HG02943 (cell line): Measurements from ENCODE around the gene NR4A1.
A peak's percentile ranks its signal among the peaks of the same experiment; 100 is the strongest.

ENCODE experiments used
- ATAC-seq: cut with Tn5 transposase; IDR thresholded peaks from one replicate; pipeline ENCODE4 v1.9.1; 2021; ENCODE audit warnings: mild to moderate bottlenecking, low read depth, moderate library complexity; ENCODE audit not compliant: unreplicated experiment

The NR4A1 gene

DNA sequence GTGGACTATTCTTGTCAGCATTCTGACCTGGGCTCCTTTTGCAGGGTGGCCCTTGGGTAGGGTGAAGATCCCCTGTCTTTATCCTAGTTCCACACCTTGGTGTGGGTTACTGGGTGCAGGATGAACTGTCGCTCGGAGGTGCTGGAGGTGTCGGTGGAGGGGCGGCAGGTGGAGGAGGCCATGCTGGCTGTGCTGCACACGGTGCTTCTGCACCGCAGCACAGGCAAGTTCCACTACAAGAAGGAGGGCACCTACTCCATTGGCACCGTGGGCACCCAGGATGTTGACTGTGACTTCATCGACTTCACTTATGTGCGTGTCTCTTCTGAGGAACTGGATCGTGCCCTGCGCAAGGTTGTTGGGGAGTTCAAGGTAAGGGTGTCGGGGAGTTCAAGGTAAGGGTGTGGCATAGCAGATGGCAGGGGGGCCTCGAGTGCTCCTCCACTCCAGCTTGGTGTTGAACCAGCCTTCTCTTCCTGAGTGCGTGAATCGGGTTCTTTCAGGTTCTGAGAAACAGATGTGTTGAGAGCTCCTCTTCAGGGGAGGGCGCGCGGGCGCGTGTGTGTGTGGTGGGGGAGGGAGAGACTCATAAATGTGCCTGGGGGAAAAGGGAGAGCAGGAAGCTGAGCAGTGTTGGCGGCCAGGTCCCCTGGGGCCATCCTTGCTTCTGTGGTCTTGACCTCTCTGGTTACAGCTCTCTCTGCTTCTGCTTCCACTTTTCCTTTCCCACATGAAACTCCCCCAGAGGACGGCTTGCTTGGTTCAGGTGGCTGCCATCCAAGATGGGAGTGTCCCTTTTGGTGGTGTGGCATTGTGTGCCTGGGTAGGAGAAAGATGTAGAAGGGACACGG is 22.5 kb downstream of the NR4A1 start:
- ATAC-seq: no peak

DNA sequence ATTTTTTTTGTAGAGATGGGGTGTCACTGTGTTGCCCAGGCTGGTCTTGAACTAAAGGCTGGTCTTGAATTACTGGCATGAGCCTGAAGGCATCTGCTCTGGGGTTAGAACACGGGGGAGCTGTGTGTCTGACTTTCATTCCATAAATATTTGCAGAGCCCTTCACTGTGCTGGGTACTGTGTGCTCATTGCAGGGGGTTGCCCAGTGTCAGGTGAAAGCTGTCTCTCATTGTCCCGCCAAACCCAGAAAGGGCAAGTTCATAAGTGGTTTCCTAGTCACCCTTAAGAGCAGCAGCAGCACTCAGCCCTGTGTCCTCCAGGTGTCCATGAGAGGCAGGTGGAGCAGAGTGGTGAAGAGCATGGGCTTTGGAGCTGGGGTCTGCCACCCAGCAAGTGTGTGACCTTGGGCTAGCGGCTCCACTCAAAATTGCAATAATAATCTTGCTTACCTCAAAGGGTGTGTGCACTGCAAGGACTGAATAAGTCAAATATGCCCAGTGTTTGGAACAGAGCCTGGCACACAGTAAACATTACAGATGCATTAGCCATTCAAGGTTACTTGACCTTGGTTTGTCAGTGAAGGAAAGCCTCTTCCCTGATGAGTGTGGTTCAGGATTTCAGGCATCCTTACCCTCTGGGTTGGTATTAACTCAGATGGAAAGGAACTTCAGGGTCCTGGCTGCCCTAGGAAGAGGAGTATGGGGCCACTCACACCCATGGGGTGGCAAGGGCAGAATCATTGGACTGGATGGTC is 23.9 kb downstream of the NR4A1 start:
- ATAC-seq: no peak

DNA sequence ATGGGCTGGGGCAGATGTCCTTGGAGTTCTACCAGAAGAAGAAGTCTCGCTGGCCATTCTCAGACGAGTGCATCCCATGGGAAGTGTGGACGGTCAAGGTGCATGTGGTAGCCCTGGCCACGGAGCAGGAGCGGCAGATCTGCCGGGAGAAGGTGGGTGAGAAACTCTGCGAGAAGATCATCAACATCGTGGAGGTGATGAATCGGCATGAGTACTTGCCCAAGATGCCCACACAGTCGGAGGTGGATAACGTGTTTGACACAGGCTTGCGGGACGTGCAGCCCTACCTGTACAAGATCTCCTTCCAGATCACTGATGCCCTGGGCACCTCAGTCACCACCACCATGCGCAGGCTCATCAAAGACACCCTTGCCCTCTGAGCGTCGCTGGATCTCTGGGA is 25.6 kb downstream of the NR4A1 start:
- no peak for ATAC-seq

DNA sequence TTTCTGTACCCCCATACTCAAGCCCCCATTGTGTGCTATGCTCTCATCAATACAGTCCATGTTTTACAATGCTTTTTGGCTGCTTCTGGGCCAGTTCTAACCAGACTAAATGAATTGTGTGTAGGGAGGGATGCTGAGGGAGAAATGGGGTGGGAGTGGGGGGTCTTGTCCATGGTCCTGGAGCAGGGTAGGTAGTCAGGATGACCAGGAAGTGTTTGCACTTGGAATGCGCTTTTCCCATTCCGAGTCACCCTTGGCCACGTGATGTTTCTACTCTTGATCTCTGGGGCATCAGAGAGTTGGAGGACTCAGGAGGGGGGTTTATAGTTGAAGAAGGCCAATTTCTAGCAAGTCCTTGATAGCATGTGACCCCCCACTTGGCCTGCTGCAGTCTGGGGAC is 27.0 kb downstream of the NR4A1 start:
- no peak for ATAC-seq

DNA sequence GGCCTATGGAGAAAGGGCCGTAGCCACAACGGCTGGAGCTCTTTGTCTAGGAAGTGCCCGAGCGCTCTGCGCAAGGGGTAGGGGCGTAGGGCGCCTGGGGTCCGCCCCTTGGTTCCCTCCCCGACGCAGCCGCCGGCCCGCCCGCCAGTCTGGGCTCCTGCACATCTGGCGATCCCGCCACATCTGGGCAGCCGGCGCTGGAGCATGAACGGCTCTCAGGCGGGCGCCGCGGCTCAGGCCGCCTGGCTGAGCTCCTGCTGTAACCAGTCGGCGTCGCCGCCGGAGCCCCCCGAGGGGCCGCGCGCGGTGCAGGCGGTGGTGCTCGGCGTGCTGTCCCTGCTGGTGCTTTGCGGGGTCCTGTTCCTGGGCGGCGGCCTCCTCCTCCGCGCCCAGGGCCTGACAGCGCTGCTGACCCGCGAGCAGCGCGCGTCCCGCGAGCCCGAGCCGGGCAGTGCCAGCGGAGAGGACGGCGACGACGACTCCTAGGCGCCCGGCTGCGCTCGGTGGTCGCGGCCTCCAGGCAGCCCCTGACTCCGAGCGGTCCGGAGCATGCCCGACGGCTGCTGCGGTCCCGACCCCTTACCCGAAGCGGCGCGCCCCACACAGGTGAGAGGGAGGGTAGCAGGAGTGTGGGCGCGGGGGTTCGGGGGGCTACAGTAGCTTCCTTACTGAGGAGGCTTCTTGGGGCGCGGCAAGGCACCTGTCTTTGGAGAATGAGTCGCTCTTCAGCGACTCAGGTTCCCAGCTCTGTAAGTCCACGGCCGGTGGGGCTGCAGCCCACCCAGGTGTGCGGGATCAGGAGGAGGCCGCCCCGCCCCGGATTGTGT is 28.5 kb downstream of the NR4A1 start, which contains the start of gene SMIM41:
SMIM41 (plus strand) TSS at position 129 of the 827 bp plus-strand sequence; CDS start at position 205, 76 bp downstream.
- ATAC-seq: no peak

DNA sequence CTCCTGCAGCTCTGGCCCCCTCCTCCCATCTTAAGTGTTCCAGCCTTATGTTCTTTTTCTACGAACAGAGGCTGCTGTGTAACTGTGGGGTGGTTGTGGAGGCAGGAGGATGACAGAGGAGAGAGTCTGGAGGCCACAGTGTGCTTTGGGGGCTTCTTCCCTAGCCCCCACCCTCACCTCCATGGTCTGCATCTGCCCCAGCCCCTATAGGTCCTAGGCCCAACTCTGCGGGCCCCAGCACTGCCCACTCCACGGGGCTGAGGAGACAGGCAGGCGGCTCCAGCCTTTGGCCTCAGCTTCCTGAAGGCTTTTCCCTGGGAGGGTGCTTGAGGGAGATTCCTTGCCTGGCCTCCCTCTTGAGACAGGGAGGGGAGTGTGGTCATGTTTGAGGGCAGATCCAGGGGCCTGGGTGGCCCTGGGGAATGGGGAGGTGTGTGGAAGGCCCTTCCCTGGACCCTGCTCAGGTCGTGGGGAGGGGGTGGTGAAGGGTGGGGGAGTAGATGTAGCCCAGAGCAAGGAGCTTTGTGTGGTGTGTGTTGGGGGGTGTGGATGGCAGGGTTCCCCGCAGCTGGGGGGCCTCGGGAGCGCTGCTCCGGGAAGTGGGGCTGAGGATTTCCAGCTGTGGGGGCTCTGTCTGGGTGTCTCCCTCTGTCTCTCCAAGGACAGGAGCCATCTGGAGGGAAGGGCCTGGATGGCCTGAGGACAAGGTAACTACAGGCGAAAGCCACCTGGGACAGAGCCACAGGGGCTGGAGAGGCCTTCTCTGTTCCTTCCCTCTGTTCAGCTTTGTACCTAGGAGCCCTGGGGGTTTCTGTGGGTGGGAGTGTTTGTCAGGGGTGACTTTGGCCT is 29.4 kb downstream of the NR4A1 start:
- no peak for ATAC-seq

DNA sequence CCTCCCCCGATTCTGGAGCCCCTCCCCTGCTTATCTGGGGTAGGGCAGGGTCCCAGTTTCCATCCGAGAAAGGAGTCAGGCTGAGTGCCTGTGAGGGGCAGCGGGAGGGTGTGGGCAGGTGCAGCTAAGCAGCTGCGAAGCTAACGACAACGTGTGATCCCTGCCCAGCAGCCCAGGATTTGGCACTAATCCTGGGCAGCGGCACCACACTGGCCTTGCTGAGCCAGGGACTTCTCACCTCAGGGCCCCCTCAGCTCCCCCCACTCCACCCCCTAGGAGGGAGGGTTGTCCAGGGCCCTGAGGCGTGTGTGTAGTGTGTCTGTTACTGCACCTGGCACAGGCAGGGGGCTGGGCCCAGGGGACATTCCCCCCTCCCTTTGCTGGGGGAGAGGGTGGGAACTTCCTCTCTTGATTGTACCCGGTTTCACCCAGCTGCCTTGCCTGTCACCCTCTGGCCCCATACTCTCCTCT is 30.1 kb downstream of the NR4A1 start:
- ATAC-seq: no peak

DNA sequence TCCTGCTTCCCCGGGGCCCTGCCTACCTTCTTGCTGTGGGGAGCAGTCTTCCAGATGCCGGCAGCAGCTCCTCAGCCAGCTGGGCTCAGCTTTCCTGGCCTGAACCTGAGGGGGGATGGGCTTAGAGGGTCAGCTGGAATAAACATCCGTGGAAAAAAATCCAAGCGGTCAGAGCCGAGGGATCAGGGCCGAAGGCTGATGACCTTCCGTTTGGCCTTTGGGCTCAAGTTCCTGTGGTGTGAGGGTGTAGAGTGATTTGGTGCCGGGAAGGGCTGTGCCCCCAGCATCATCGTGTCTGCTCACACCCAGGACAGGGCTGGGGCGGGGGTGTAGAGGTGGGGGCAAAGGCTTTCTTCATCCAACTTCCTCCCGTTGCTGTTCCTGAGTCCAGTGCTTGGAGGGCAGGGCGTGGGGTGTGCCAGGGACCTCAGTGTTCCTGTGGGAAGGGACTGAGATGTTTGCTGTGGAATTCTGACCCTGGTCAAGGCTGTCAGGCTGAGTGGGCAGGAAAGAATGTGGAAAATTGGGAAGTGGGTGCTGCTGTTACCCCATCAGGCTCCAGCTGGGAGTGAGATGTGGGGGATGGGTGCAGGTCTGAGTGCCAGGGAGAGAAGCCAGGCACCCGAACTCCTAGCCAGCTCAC is 30.9 kb downstream of the NR4A1 start:
- no peak for ATAC-seq

DNA sequence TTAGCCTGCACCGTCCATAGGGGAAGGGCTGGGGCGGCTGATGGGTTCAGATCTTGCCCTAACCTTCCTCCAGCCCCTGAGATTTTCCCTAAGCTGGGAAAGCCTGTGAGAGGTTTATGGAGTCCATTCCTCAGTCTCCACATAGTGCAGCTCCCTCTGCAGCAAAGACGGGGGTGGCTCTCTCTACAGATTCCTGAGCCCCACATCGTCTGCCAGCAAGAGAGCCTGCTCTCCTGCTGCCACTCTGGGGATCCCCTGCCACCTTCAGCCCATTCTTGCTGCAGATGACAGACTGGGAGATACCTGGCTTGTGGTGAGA is 31.4 kb downstream of the NR4A1 start:
- ATAC-seq: no peak

DNA sequence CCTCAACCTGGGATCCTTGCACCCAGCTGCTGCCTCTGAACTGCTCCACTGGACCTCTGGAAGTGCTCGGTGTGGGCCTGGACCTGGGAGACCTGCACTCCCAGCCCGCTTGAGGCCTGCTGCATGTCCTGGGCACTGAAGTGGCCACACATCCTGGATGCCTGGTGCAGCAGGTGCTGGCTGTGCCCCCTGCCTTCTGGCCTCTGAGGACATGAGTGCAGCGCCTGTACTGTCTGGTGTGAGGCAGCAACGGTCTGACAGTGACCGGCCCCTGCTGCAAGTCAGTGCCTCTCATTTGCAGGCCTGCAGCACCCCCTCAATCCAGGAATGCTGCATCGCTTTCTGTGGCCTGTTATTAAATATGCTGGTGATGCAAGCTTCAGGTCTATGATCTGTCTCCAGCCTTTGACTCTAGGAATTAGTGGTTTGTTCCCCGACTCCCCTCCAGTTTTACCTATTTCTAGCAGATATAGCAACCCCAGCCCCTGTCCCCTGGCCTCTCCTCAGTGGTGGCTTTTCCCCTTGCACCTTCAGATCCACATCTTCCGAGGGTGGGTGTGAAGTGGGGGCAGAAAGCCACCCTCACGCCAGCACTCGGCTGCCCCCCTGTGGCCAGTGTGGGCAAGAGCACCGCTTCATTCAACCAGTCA is 31.9 kb downstream of the NR4A1 start:
- peak; percentile 56 for ATAC-seq

DNA sequence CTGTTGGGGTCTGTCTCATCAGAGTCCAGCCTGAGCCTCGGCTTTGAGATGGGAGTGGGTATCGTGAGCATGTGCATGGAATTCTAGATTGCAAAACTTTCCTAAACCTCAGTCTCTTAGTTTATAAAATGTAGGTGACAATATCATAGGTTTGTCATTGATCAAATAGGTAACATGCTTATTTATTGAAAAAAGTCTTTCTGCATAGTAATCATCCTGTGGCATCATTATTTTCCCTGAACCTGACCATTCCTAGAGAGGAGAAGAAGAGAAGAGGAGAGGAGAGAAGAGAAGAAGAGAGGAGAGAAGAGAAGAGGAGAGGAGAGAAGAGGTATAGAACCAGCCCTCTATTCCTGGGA is 32.4 kb downstream of the NR4A1 start:
- ATAC-seq: no peak

DNA sequence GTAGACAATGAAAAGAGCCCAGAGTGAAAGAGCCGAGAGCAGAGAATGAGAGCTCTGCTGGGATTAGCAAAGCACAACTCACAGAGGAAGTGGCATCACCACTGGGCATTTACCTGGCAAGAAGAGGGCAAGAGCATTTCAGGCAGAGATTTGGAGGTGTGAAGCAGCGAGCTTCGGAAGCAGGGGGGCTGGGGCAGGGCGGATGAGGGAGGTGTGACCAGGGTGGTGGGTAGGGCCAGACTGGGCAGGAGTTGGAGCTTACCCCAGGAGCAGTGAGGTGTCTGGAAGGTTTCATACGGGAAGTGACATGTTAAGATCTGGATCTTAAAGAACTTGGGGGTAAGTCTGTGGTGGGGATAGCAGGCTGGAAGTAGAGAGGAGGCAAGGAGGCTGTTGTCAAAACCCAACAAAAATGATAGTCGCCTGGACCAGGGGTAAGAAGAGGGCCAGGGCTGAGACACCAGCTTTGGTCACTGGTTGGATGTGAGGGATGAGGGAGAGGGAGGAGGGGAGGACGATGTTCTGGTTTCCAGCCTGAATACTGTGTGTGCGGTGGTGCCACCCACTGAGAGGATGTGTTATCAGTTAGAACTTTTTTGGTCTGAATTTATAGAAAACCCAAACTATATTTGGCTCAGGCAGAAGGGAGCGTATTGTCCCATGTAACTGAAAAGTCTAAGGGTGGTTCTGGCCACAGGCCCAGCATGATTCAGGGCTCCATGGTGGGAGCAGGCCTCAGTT is 33.4 kb downstream of the NR4A1 start:
- ATAC-seq: no peak

DNA sequence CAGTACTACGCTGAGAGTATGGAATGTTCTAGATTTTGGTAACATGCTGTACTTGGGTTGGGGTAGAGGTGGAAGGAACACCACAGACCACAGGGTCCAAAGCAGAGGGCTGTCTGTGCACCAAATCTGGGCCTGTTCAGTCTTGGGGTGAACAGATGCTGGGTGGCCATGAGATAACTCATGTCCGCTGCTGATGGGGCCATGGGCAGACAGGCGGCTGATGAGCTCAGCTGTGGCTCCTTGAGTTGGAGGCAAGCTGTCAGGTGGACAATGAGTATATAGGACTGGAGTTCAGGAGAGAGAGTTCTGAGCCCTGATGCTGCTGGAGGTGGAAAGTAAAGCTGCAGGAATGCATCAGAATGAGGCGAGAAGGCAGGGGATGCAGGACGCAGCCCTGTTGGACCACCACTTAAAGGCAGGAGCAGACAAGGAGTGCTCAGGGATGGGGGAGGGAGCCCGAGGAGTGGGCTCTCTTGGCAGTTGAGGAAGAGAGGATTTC is 34.5 kb downstream of the NR4A1 start:
- ATAC-seq: no peak

DNA sequence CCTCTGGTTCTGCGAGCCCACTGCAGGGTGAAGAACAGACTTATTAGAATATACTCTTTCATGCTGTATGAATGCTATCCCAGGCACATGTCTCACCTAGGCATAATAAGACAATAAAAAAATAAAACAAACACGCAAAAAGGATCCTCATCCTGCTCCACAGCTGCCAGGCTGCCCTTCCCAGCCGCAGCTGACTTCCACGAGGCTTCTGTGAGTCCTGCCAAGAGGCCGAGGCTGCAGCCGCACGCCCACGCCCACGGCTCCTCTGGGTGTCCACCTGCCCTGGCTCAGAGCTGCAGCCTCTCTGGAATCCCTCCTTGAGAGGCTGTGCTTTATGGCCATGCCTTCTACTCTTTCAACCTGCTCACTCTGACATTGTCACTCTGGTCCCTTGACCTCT is 35.1 kb downstream of the NR4A1 start:
- ATAC-seq: no peak

DNA sequence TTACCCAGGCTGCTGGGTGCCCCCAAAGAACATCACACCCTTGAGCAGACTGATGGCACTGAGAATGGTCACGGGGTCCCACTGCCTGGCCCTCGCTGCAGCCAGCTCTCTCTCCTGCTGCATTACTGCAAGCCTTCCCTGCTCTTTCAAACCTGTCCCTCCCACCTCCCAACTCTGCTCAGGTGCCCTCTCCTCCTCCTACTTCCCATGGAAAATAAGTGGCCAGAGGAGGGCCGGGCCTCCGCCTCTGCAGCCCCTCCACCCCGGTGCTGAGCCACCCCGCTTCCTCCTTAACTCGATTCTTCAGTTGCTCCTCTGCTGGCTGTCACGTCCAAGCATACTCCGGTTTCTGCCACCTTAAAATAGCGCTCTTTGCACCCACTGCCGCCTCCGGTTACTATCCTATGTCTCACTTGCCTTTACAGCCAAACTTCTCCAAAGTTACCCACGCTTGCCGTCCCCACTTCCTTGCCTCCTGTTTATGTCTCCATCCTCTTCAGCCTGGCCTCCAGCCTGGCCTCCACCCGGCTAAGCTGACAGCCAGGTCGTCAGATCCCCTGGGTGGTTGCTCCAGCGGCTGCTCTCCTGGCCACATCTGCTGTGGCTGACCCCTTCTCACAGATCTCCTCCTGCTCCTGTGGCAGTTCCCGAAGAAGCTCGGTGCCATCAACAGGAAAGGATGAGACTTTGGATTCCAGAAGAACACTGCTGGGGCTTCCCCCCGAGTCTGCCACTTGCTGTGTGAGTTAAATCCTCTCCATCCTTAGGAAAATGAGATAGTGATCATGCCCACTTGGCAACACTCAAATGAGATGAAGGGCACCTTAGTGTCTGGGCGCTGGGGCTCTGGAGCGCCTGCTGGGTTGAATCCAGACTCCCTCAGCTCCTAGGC is 35.9 kb downstream of the NR4A1 start:
- no peak for ATAC-seq

DNA sequence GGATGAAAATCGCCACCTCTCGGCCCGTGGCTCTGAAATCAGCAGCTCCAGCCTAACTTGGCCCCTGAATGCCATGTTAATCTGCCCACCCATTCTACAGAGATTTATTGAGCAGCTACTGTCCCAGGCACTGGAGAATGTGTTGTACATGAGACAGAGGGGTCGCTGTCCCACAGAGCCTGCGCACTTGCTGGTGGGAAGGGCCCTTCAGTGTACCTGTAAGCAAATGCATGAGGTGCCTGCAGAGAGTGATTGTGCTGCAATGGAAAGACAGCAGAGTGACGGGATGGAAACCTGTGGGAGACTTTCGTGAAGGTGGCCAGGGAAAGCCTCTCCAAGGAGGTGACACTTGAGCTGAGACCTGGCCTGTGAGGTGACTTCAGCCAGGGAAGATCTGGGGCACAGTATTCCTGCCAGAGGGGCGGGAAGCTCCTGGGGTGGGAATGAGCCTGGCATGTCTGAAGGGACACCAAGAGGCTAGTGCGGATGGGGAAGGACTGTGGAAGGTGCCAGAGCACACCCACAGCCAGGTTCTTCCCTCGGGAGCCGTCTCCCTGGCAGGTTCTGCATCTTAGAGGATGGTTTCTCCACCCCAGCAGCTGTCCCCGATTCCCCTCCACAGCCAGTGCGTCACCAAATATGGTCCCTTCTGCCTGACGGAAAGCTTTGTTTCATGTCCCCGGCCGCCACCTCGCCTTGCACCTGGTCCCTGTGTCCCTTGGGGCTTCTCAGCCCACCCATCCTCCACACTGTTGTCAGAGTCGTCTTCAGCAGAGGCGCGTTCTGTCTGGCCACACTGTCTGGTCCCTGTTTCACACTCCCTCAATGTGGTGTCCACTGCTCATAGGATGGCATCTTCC is 36.9 kb downstream of the NR4A1 start:
- ATAC-seq: no peak
